Measurements from ENCODE around the gene HCRTR1. TPM values are rescaled to one million over a fixed set of nuclear protein-coding genes. Genes with fewer than 3 reads are reported as not detected.

The HCRTR1 gene
- polyA plus RNA-seq, 1 donor, result 0.23 TPM

- peak; percentile 72 for DNase-seq
These were observed 32.9 kb downstream of the HCRTR1 start for GRCh38 chr1:31650161-31651088.

DNA sequence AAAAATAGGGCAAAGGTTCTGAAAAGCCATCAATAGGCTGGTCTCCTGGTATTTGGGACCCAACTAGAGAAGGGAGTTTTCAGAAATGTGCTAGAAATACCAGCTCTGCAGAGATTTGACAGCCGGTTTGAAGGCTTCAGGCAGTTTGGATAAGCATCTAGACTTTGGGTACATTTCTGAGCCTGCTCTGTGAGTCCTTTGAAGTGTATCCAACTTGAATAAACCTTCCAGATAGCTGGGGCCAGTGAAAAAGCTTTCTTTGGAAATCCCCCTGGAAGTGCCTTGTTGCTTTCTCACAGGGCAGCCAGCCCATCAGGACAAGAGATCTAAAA is 33.6 kb downstream of the HCRTR1 start:
- DNase-seq, result no peak

- DNase-seq, result no peak
These were observed 34.3 kb downstream of the HCRTR1 start for GRCh38 chr1:31651766-31652165.

- DNase-seq, result no peak
These were observed 35.5 kb downstream of the HCRTR1 start for GRCh38 chr1:31652891-31653499.

GRCh38 chr1:31653717-31654473 is 36.4 kb downstream of the HCRTR1 start:
- DNase-seq, result no peak

- no peak for DNase-seq
These were observed 36.9 kb downstream of the HCRTR1 start for GRCh38 chr1:31654474-31654776.

DNA sequence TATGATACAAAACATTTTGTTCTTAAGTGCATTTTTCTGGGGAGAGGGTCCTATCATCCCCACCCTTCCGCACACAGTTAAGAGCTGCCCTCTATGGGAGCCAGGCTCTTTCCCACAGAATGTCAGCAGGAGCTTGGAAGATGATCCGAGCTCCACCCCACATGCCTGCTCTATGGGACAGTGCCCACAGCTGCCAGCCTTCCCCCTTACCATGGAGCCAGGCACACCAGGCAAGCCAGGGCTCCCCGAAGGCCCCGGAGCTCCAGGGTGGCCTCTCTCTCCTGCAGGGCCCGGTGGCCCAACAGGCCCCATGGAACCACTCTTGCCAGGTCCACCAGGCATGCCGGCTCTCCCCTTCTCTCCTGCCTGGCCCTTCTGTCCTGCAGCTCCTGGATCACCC is 37.6 kb downstream of the HCRTR1 start:
- no peak for DNase-seq

GRCh38 chr1:31655756-31656155 is 38.3 kb downstream of the HCRTR1 start:
- DNase-seq, result no peak

GRCh38 chr1:31657020-31657804 is 39.7 kb downstream of the HCRTR1 start:
- no peak for DNase-seq

DNA sequence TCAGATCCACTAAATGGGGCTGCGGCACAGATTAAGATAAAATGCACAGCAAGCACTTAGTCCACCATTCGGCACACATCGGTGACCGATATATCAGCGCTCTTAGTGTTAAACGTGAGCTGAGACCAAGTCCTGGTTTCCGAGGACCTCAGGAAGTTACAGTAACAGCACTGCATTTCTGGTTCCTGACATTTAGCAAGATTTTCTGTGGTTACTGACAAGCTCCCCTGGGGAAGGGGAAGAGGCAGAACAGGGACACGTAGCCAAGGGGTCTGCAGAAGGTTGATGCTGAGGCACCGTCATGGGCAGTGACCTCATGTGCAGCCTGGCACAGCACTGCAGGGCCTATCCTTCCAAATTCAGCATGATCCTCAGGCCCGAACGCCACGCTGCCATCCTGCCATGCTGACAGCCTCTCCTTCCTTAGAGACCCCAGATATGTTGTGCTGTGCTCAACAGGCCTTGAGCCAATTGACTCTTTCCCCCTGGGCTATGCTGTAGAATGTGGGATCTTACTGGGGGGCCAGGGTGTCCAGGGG is 40.6 kb downstream of the HCRTR1 start:
- no peak for DNase-seq

GRCh38 chr1:31658721-31659120 is 41.2 kb downstream of the HCRTR1 start:
- DNase-seq, result no peak

- no peak for DNase-seq
These were observed 42.4 kb downstream of the HCRTR1 start for GRCh38 chr1:31659889-31660288.

GRCh38 chr1:31660871-31661455 is 43.5 kb downstream of the HCRTR1 start:
- no peak for DNase-seq

GRCh38 chr1:31661856-31662255 is 44.4 kb downstream of the HCRTR1 start:
- DNase-seq, result no peak

GRCh38 chr1:31662463-31662862 is 45.0 kb downstream of the HCRTR1 start:
- DNase-seq, result no peak

DNA sequence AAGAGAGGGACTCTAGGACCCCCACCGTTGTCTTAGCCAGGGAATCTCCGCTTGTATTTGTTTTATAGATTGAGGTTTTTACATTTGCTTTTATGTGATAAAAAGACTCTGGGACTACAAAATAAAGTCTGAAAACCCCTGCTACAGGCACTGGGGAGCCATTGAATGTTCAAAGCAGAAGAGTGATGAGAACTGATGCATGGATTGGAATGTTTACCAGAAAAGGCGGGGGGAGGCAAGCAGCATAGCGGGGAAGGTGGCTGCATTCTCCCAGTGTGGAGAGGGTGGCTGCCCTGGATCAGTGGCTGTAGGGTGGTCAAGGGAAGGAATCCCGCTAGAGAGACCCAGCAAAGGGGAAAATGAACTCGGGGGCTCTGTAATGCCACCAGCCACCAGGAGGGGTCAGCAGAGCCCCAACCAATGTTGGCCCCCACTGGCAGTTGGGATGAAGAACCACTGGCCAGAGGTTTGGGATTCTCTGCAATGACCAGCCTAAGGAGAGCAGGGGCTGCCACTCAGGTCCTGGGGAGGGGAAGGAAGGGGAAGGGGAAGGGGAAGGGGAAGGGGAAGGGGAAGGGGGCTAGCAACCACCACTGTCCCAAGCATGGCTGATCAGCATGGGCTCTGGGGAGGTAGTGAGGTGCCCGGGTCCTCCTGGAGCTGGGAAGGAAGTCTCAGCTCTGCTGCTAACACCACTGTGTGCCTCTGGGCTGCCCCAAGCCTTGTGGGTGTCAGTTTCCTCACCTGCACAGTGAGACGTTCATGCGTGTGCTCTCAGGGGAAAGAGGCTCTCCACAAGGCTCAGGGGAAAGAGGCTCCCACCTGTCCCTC is 46.3 kb downstream of the HCRTR1 start:
- DNase-seq, result peak; percentile 69

- DNase-seq, result no peak
These were observed 47.0 kb downstream of the HCRTR1 start for GRCh38 chr1:31664528-31664927.

DNA sequence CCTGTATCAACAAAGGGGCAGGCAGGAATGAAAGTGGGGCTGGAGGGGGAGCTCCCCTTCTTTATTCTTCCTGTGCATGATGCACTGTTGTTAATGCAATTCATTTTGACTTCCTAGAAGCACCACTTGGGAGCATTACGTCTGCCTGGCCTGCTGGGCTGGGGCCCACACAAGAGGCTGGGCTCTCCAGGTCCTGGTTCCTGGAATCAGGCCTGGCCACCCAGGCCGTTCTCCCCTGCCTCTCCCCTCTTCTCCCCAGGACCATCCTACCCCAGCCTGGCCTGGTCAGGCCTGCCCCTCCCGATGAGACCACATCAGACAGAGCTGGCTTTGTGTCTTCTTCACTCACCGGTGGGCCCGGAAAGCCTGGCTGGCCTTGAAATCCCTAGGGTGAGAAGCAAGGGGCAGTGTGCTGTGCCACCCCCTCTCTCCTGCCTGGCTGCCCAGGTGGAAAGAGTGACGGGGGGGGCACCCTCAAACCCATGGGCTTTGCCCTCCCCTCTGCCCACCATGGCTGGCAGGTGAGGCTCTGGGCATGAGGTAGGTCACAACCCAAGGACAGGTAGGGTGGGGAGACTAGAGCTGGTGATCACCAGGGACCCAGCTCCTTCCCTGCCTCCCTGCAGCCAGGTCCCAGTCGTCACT is 47.9 kb downstream of the HCRTR1 start:
- DNase-seq, result peak; percentile 68

GRCh38 chr1:31666263-31666963 is 48.9 kb downstream of the HCRTR1 start:
- no peak for DNase-seq

Data from hindlimb muscle (tissue), 1 donor.